Measurements from ENCODE around the gene SSBP3. TPM values are rescaled to one million over a fixed set of nuclear protein-coding genes. Genes with fewer than 3 reads are reported as not detected.

Gene SSBP3
- total and polyA plus RNA-seq, 9 of the 15 experiments (the other 6 are each of a cell fraction or from before 2014, with no cell fraction given) = 8.7 to 108 (median 33.8) TPM

DNA sequence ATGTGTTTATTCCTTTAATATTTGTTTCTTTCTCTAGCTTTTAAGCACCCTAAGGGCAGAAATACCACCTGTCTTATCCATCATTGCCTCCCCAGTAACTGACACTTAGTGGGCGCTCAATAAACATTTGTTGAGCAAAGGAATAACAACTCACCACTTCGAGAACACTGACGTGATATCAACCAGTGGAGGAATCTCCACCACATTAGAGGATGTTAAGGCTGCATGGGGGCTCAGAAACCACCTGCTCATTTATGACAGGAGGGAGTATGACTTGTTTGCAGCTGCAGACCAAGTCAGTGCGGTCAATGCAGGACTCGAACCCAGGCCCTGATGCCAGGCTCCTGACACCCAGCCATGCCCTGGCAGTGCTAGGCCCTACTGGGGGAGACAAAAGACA lies 103.6 kb downstream of the SSBP3 start:
- H3K9me1 ChIP-seq (ENCODE audit: control insufficient read depth, insufficient read depth, low read length) = peaks cover 8% of the 10 kb centered on the region
- DNase-seq (ENCODE audit: extremely low read depth in 1 of 4, low spot score in 3 of 4) (no peak), FAIRE-seq (no peak), ATAC-seq (no peak)
- no peak overlapping the region for H3K9ac ChIP-seq (ENCODE audit: insufficient read depth in 1 of 2, low read depth in 2 of 2, low read length in 2 of 2)
- CTCF ChIA-PET (ENCODE audit: low intra/inter-chr PET ratio) = no interaction called here
- peaks cover 28 to 32% of the 10 kb centered on the region in 2 experiments for H3K4me1 ChIP-seq (replicated peaks in 1 of 2; ENCODE audit: control insufficient read depth in 2 of 2, insufficient read depth in 2 of 2, low read length in 2 of 2)
- no peak overlapping the region for H3K4me2 ChIP-seq (ENCODE audit: insufficient read depth, low read length)
- H3K4me3 ChIP-seq = no peak overlapping the region
- H3K27ac ChIP-seq (ENCODE audit: extremely low read depth, low read depth, low read length) = no peak overlapping the region
- intact Hi-C loops (cut with micrococcal nuclease) (no loop called here), in situ Hi-C loops (cut with MboI) (loop anchor here (25.0 kb wide), 1 partner anchor 185 kb away; no protein-coding TSS in a partner anchor)
- H2AFZ ChIP-seq (ENCODE audit: low read depth, low read length) = no peak overlapping the region
- WGBS (ENCODE audit: insufficient coverage, low coverage, missing lambda C conversion rate) = 91% methylated on average over 5 of the region's 5 CpGs
- no peaks in the 10 kb centered on the region for H3K27me3 ChIP-seq (ENCODE audit: control insufficient read depth in 2 of 2, insufficient read depth in 2 of 2, low read length in 2 of 2)
- POLR2A ChIA-PET = no interaction called here
- peaks cover 85% of the 10 kb centered on the region for H4K20me1 ChIP-seq (replicated peaks; ENCODE audit: control insufficient read depth, insufficient read depth, low read length)
- H3K79me2 ChIP-seq (ENCODE audit: control insufficient read depth, insufficient read depth, low read length) = peaks cover 89% of the 10 kb centered on the region
- BruUV-seq (replicated peaks) = no TSS peak
- H3K36me3 ChIP-seq (ENCODE audit: control insufficient read depth, insufficient read depth, low read length) = no peaks in the 10 kb centered on the region
- H3K9me3 ChIP-seq (replicated peaks; ENCODE audit: control insufficient read depth, insufficient read depth, low read depth, low read length) = no peaks in the 10 kb centered on the region
- TF ChIP-seq CBX5 (IDR thresholded peaks at IDR 0.05; ENCODE audit: borderline replicate concordance, low read depth) (no peak), ZNF165 (CRISPR knock-in tag; IDR thresholded peaks at IDR 0.05; ENCODE audit: borderline replicate concordance) (no peak), NR2F6 (CRISPR knock-in tag; IDR thresholded peaks at IDR 0.05) (no peak), MED1 (CRISPR knock-in tag; IDR thresholded peaks at IDR 0.05; ENCODE audit: borderline replicate concordance) (no peak), BACH1 (tag; IDR thresholded peaks at IDR 0.05) (no peak), NONO (IDR thresholded peaks at IDR 0.05; ENCODE audit: low read depth in 2 of 2, low read length in 1 of 2) (no peak), ZNF717 (CRISPR knock-in tag; IDR thresholded peaks at IDR 0.05) (no peak), POLR2AphosphoS2 (IDR thresholded peaks at IDR 0.05; ENCODE audit: low read length) (no peak), ZNF518B (CRISPR knock-in tag; IDR thresholded peaks at IDR 0.05) (no peak), FOXP1 (CRISPR knock-in tag; IDR thresholded peaks at IDR 0.05) (no peak), ETS1 (conservative IDR thresholded peaks at IDR 0.05; ENCODE audit: control insufficient read depth, low read depth, low read length) (no peak), IFI16 (CRISPR knock-in tag; IDR thresholded peaks at IDR 0.05) (no peak), GATA2 (CRISPR knock-in tag; IDR thresholded peaks at IDR 0.05) (no peak)
- TF ChIP-seq, protein P1, sequence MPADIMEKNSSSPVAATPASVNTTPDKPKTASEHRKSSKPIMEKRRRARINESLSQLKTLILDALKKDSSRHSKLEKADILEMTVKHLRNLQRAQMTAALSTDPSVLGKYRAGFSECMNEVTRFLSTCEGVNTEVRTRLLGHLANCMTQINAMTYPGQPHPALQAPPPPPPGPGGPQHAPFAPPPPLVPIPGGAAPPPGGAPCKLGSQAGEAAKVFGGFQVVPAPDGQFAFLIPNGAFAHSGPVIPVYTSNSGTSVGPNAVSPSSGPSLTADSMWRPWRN (IDR thresholded peaks at IDR 0.05; ENCODE audit: low read depth) = no peak
